Measurements from ENCODE around the gene KLHDC7B. TPM values are rescaled to one million over a fixed set of nuclear protein-coding genes. Genes with fewer than 3 reads are reported as not detected.

Gene KLHDC7B
- total and polyA plus RNA-seq, 2 donors (not counting 3 experiments of a cell fraction or from before 2014, with no cell fraction given): not detected

DNA sequence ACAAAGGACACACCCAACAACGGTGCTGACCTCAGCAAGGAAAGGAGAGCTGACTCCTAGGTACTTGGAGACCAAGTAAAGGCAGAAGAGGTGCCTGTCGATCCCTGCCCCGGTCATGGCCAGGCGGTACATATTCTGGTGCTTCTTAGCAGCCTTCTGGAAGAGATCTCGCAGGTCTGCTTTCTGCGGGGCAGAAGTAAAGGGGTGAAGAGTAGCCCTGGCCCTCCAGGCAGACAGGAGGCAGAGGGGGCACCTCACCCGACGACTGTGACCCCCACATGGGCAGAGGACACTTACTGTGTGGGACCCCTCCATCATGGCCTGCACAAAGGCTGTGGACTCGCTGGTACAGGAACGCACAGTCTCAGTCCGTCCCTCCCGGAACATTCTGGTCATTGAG, 25.2 kb downstream of the KLHDC7B start:
- Histone ChIP-seq H3K27me3 (ENCODE audit: control insufficient read depth in 2 of 2, insufficient read depth in 2 of 2, low read length in 2 of 2) (no peaks in the 10 kb centered on the region), H3K9me3 (replicated peaks; ENCODE audit: control insufficient read depth, insufficient read depth, low read length) (no peaks in the 10 kb centered on the region), H3K4me2 (ENCODE audit: insufficient read depth, low read length) (no peak overlapping the region), H3K36me3 (ENCODE audit: control insufficient read depth in 2 of 2, extremely low read depth in 1 of 2, insufficient read depth in 2 of 2, low read length in 2 of 2) (no peaks in the 10 kb centered on the region), H2AFZ (ENCODE audit: low read depth, low read length) (no peak overlapping the region), H3K79me2 (ENCODE audit: control insufficient read depth, insufficient read depth, low read length) (no peaks in the 10 kb centered on the region), H3K4me3 (replicated peaks in 1 of 3; ENCODE audit: insufficient read depth in 1 of 3, low read depth in 1 of 3, low read length in 3 of 3) (no peak overlapping the region), H4K20me1 (replicated peaks; ENCODE audit: control insufficient read depth, extremely low read depth, insufficient read depth, low read length) (no peaks in the 10 kb centered on the region), H3K4me1 (ENCODE audit: control insufficient read depth, extremely low read depth, insufficient read depth, low read length) (no peaks in the 10 kb centered on the region), H3K9me1 (replicated peaks; ENCODE audit: control insufficient read depth, extremely low read depth, insufficient read depth, low read length) (no peaks in the 10 kb centered on the region), H3K9ac (replicated peaks; ENCODE audit: extremely low read depth, insufficient read depth, low read length) (no peak overlapping the region), H3K27ac (ENCODE audit: insufficient read depth, low read depth, low read length) (no peak overlapping the region)
- no TSS peak for BruUV-seq (replicated peaks)
- TF ChIP-seq FOS (IDR thresholded peaks at IDR 0.05; ENCODE audit: borderline replicate concordance, insufficient read depth, low read length) (no peak), MYC (IDR thresholded peaks at IDR 0.05; ENCODE audit: low read depth, low read length) (no peak), POLR2AphosphoS5 (IDR thresholded peaks at IDR 0.05; ENCODE audit: insufficient read depth, low read depth, low read length) (no peak), EZH2 (IDR thresholded peaks at IDR 0.05; ENCODE audit: borderline replicate concordance, low read depth, low read length, severe bottlenecking) (no peak), GATA2 (IDR thresholded peaks at IDR 0.05; ENCODE audit: insufficient read depth, insufficient read length, low read depth, low read length) (no peak), POLR2A (IDR thresholded peaks at IDR 0.05; ENCODE audit: low read depth, low read length) (no peak), JUN (IDR thresholded peaks at IDR 0.05; ENCODE audit: borderline replicate concordance, insufficient read depth, insufficient read length, low read depth) (no peak)
- TF ChIP-seq, protein P1, sequence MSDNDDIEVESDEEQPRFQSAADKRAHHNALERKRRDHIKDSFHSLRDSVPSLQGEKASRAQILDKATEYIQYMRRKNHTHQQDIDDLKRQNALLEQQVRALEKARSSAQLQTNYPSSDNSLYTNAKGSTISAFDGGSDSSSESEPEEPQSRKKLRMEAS (IDR thresholded peaks at IDR 0.05; ENCODE audit: insufficient read depth, insufficient read length): no peak
- TF ChIP-seq, protein P2, sequence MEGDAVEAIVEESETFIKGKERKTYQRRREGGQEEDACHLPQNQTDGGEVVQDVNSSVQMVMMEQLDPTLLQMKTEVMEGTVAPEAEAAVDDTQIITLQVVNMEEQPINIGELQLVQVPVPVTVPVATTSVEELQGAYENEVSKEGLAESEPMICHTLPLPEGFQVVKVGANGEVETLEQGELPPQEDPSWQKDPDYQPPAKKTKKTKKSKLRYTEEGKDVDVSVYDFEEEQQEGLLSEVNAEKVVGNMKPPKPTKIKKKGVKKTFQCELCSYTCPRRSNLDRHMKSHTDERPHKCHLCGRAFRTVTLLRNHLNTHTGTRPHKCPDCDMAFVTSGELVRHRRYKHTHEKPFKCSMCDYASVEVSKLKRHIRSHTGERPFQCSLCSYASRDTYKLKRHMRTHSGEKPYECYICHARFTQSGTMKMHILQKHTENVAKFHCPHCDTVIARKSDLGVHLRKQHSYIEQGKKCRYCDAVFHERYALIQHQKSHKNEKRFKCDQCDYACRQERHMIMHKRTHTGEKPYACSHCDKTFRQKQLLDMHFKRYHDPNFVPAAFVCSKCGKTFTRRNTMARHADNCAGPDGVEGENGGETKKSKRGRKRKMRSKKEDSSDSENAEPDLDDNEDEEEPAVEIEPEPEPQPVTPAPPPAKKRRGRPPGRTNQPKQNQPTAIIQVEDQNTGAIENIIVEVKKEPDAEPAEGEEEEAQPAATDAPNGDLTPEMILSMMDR (IDR thresholded peaks at IDR 0.05; ENCODE audit: extremely low read depth in 1 of 2, insufficient read depth in 1 of 2, low read depth in 1 of 2, low read length in 2 of 2): no peak
- dilution Hi-C loops (cut with MboI; ENCODE audit: extremely low pct_ligation_motif_present, low sequenced_read_pairs): no loop called here
- ChIA-PET POLR2A (no interaction called here), CTCF (interaction anchor here (2.5 kb wide), 1 partner anchor 8 kb away, joined by 12 read pairs; the partner anchor contains the start of gene SYCE3)
- DNase-seq (ENCODE audit: low read depth, low spot score) (no peak), FAIRE-seq (no peak)
- intact Hi-C loops (cut with micrococcal nuclease): no loop called here

Data from endothelial cell of umbilical vein (primary cell).